ENCODE data around the gene KREMEN1.

KREMEN1 gene, protein sequence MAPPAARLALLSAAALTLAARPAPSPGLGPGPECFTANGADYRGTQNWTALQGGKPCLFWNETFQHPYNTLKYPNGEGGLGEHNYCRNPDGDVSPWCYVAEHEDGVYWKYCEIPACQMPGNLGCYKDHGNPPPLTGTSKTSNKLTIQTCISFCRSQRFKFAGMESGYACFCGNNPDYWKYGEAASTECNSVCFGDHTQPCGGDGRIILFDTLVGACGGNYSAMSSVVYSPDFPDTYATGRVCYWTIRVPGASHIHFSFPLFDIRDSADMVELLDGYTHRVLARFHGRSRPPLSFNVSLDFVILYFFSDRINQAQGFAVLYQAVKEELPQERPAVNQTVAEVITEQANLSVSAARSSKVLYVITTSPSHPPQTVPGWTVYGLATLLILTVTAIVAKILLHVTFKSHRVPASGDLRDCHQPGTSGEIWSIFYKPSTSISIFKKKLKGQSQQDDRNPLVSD

DNA sequence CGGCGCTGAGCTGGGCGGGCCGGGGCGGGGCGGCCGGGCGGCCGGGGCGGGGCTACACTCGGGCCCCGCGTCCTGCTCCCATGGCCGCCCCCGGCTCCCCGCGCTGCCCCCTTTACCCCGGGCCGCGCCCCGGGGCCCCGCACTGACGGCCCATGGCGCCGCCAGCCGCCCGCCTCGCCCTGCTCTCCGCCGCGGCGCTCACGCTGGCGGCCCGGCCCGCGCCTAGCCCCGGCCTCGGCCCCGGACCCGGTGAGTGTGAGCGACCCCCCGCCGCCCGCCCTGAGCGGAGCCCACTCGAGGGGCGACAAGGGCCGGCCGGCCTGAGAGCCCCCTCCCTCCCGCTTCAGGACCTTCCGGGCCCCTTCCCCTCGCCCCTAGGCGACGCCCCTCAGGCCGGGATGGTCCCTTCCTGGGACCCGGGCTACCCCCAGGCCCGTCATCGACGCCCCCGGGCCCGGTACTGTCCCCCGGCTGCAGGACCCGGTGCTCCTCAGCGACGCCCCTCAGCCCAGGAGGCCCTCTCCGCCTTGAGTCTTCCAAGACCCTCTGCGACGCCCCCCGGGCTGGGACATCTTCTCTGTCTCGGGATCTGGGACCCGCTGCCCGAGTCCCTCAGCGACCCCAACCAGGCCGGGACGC, at the start of gene KREMEN1:
Gene KREMEN1 (plus strand): TSS at position 57 of the 639 bp plus-strand sequence. CDS start 96 bp downstream, at position 153.
- H3K27ac ChIP-seq, result peak within 1 kb of the TSS; percentile 61; the same call in 1 of the 2 replicates
- TF ChIP-seq, protein P1, sequence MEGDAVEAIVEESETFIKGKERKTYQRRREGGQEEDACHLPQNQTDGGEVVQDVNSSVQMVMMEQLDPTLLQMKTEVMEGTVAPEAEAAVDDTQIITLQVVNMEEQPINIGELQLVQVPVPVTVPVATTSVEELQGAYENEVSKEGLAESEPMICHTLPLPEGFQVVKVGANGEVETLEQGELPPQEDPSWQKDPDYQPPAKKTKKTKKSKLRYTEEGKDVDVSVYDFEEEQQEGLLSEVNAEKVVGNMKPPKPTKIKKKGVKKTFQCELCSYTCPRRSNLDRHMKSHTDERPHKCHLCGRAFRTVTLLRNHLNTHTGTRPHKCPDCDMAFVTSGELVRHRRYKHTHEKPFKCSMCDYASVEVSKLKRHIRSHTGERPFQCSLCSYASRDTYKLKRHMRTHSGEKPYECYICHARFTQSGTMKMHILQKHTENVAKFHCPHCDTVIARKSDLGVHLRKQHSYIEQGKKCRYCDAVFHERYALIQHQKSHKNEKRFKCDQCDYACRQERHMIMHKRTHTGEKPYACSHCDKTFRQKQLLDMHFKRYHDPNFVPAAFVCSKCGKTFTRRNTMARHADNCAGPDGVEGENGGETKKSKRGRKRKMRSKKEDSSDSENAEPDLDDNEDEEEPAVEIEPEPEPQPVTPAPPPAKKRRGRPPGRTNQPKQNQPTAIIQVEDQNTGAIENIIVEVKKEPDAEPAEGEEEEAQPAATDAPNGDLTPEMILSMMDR (conservative IDR thresholded peaks at IDR 0.05), result no peak

DNA sequence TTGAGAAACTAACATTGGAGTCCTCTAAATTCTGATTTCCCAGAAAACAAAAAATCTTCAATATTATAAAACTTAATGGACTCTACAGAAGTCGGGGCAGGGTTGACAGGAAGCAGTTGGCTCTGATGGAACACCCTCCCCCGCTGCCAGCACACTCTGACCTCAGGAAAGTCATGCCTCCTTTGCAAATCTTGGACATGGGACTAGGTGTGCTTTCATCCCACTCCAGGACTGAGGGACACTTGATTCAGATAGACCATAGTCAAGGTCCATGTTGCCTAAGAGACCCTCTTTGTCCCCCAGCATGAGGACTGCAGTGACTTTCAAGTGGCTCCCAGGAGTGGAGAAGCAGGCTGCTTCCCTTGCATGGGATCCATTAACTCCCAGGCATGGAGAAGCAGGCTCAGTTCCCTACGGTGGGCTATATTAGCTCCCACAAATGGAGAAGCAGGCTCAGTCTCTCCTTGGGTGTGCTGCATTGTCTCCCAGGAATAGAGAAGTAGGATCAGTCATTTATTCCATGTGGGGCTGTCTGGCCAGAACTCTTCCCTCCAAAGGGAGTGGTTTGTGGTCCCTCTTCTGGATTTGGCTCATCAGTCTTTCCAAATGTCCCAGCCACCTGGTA, 49.6 kb upstream of the KREMEN1 start:
- TF ChIP-seq, protein P1 (conservative IDR thresholded peaks at IDR 0.05), result no peak
- H3K27ac ChIP-seq, result no peak overlapping the region

DNA sequence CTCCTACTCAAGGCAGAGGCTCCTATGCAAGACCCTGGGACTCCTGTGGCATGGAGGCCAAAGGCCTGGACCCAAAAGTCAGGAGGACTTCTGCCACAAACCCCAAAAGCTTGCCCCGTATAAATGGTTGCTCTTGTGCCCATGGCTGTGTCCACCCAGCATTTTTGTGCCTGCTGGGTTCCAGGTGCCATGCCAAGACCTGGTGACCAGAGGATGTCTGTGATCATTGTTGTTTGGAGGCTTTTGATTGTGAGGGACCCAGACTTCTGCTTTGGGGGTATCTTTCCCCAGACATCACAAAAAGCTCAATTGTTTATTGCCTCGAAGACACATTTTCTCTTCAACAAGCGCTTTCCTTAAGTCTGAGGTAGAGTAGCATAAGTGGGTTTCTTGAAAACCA, 46.3 kb upstream of the KREMEN1 start:
- H3K27ac ChIP-seq, result no peak overlapping the region
- TF ChIP-seq, protein P1 (conservative IDR thresholded peaks at IDR 0.05), result no peak

DNA sequence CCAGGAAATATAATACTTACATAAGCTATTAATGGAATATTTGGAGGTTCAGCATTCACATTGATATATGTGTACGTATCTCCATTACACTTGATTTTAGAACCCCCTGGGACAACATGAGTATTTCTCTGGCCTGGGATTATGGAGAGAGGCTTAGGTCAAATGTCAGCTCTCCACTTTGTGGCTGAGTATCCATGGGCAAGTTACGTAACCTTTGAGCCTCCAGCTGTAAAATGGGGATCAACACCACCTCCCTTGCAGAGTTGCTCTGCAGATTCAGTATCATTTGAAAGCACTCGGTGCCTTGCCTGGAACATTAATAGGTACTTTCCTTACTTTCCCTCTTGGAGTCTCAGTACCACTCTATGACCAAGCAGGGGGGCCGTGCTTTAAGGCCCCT, 44.4 kb upstream of the KREMEN1 start:
- no peak overlapping the region for H3K27ac ChIP-seq
- TF ChIP-seq, protein P1 (conservative IDR thresholded peaks at IDR 0.05), result no peak

DNA sequence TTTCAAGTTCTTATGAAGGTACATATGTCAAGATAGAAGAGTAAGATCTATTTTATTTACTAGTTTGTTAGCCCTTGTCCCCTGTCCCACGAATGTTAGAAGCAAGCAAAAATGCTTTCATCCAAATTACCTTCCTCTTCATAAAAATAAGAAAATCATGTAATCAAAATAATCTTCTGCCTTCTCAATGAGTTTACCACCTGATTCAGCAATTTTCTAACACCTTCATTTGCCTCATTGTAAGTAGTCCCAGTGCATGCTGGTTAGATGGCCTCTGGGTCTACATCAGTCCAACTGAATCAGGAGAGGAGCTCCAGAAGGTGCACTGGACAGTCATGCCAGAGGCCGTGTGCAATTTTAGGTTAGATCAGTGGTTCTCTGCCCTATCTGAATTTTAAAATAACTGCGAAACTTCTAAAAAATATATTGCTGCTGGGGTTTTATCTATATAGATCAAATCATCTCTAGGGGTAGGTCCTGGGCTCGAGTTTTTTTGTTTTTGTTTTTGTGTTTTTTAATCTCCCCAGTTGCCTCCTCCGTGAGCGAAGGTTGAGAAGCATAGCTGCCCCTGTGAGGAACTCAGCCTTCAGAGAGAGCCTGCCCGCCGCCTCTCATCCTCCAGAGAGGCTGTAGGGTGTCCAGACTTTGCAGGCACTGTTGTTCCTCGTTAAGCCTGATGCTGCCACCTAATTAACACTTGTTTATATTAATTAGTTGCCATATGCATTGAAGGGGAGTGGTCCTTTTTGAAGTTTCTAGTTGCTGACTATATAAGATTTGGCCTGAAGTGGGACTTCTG, 43.4 kb upstream of the KREMEN1 start:
- TF ChIP-seq, protein P1 (conservative IDR thresholded peaks at IDR 0.05), result no peak
- peak overlapping the region; percentile 89 for H3K27ac ChIP-seq

DNA sequence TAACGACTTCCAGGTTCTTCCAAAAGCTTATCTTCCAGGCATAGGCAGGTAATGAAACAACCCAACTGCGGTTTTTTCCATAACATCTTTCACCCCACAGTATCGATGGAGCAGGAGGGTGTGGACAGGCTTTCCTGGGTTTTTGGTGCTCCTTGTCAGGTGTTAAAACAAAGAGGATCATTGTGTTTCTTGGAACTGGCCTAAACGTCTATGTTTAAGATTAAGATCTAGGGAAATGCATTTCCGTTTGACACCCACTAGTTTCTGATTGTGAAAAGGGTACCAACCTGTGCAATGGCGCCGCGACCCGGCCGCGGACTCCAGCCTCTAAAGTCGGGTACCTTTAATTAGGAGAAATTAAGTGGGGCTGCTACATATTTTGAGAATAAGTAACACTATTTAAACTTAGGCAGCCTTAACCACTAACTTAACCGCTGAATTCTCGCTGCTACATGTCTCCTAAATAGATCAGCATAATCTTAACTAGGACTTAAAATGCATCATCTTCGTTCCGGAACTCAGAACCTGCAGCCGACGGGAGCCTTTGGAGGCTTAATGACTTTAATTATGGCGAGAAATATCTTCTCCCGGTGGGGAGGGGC, 42.7 kb upstream of the KREMEN1 start:
- H3K27ac ChIP-seq, result peak overlapping the region; percentile 89
- TF ChIP-seq, protein P1 (conservative IDR thresholded peaks at IDR 0.05), result peak; percentile 26; the same call in 1 of the 2 replicates

Measured in VCaP (cell line).